Measurements from ENCODE around the gene CUL3. TPM values are rescaled to one million over a fixed set of nuclear protein-coding genes. Genes with fewer than 3 reads are reported as not detected.

Gene CUL3
- total RNA-seq, 1 experiment from 2014 or later, result 114 TPM

- H3K9ac ChIP-seq (ENCODE audit: extremely low read depth, insufficient read length, low read length), result no peak overlapping the region
- no peak overlapping the region for H3K23ac ChIP-seq (ENCODE audit: insufficient read length, low read depth, low read length)
- H3T11ph ChIP-seq (ENCODE audit: low read length), result no peak overlapping the region
- no peak overlapping the region for H2AFZ ChIP-seq (ENCODE audit: low read length)
- H3K27me3 ChIP-seq (ENCODE audit: insufficient read depth, low read length), result no peaks in the 10 kb centered on the region
- H3K4me1 ChIP-seq (ENCODE audit: insufficient read depth, low read length), result no peaks in the 10 kb centered on the region
- peak; percentile 31; the same call in 2 of the 3 replicates for TF ChIP-seq CTCF (conservative IDR thresholded peaks at IDR 0.05)
- no peak overlapping the region for H2BK120ac ChIP-seq (ENCODE audit: low read depth, low read length, poor library complexity, severe bottlenecking)
- no peak overlapping the region for H3K56ac ChIP-seq (ENCODE audit: insufficient read length, low read depth, low read length)
- no peaks in the 10 kb centered on the region for H3K79me2 ChIP-seq (ENCODE audit: insufficient read depth, low read length)
- H3K9me3 Mint-ChIP-seq, result no peaks in the 10 kb centered on the region; a peak in 1 of 5 replicates
- no peaks in the 10 kb centered on the region for H4K20me1 ChIP-seq (ENCODE audit: control insufficient read depth, insufficient read depth, insufficient read length)
- no peak overlapping the region for H4K8ac ChIP-seq (replicated peaks; ENCODE audit: insufficient read length, low read depth, low read length)
- H4K5ac ChIP-seq (ENCODE audit: insufficient read length, low read depth, low read length), result no peak overlapping the region
- no peak overlapping the region for H3K4ac ChIP-seq (ENCODE audit: low read depth, low read length)
- H3K36me3 Mint-ChIP-seq (ENCODE audit: insufficient read depth in 1 of 3, low read depth in 3 of 3), result no peaks in the 10 kb centered on the region
- no peaks in the 10 kb centered on the region for H3K23me2 ChIP-seq (ENCODE audit: insufficient read length, low read depth, low read length, poor library complexity, severe bottlenecking)
- no peak overlapping the region for H2BK12ac ChIP-seq (ENCODE audit: insufficient read length, low read depth, low read length)
- no peak overlapping the region for H3K27ac Mint-ChIP-seq
- H3K14ac ChIP-seq (ENCODE audit: insufficient read depth, low read length), result no peak overlapping the region
- no peak overlapping the region for H4K91ac ChIP-seq (ENCODE audit: insufficient read length, low read depth, low read length)
- no peak overlapping the region for H3K27ac ChIP-seq (ENCODE audit: insufficient read length, low read depth, low read length)
- H3K4me1 Mint-ChIP-seq, result no peaks in the 10 kb centered on the region; a peak in 1 of 4 replicates
- no peaks in the 10 kb centered on the region for H3K9me3 ChIP-seq (ENCODE audit: control insufficient read depth, low read depth, low read length)
- no peak for DNase-seq
- H2BK20ac ChIP-seq (ENCODE audit: low read depth, low read length, poor library complexity, severe bottlenecking), result no peak overlapping the region
- H2BK15ac ChIP-seq (ENCODE audit: low read depth, low read length), result no peak overlapping the region
- no peak overlapping the region for H3K18ac ChIP-seq (ENCODE audit: insufficient read length, low read depth, low read length)
- H2AK5ac ChIP-seq (ENCODE audit: insufficient read length, low read length), result no peak overlapping the region
- no peaks in the 10 kb centered on the region for H3K27me3 Mint-ChIP-seq (ENCODE audit: low read depth)
- no peaks in the 10 kb centered on the region for H3K79me1 ChIP-seq (ENCODE audit: insufficient read depth, low read depth, low read length, poor library complexity, severe bottlenecking)
- no CpG with 5 or more reads among the region's 3 CpGs for WGBS (ENCODE audit: extremely low coverage, insufficient read length, low lambda C conversion rate)
- H2BK5ac ChIP-seq (ENCODE audit: insufficient read length, low read length), result no peak overlapping the region
- H3K4me2 ChIP-seq (ENCODE audit: insufficient read depth, insufficient read length, low read length), result no peak overlapping the region
- no peak overlapping the region for H3K4me3 Mint-ChIP-seq
Observed at GRCh38 chr2:224611938-224612337, 26.8 kb upstream of the CUL3 start.

All from H9 (cell line).